NOMO-1 (cell line): ENCODE results near the gene CRYGN.

Experiments
- DNase-seq, 2 experiments: peaks; one replicate each; lab custom pipeline; 2025; ENCODE audit not compliant: unreplicated experiment in 2 of 2; lab: John Stamatoyannopoulos, UW

Gene CRYGN

GRCh38 chr7:151440799-151441445, 981 bp upstream of the CRYGN start:
- no peak for DNase-seq

- DNase-seq = no peak
Observed at GRCh38 chr7:151438864-151439601, 908 bp downstream of the CRYGN start.

- DNase-seq = no peak
Observed at GRCh38 chr7:151437866-151438516, 1.9 kb downstream of the CRYGN start.

GRCh38 chr7:151437159-151437553, 2.8 kb downstream of the CRYGN start:
- no peak for DNase-seq

- DNase-seq = no peak
Observed at GRCh38 chr7:151436446-151437158, 3.3 kb downstream of the CRYGN start.

GRCh38 chr7:151435971-151436370, 4.0 kb downstream of the CRYGN start:
- DNase-seq = no peak

GRCh38 chr7:151435103-151435916, 4.6 kb downstream of the CRYGN start:
- DNase-seq = no peak

- DNase-seq = no peak
Observed at GRCh38 chr7:151434549-151434948, 5.4 kb downstream of the CRYGN start.

- DNase-seq = no peak
Observed at GRCh38 chr7:151433721-151434400, 6.1 kb downstream of the CRYGN start.

- peak in 1 of 2 experiments; percentile 3 for DNase-seq
Observed at GRCh38 chr7:151432658-151433521, 7.1 kb downstream of the CRYGN start.

GRCh38 chr7:151431768-151432311, 8.1 kb downstream of the CRYGN start:
- no peak for DNase-seq

- no peak for DNase-seq
Observed at GRCh38 chr7:151431281-151431767, 8.6 kb downstream of the CRYGN start.

GRCh38 chr7:151430391-151431205, 9.3 kb downstream of the CRYGN start:
- no peak for DNase-seq

- DNase-seq = no peak
Observed at GRCh38 chr7:151429560-151430331, 10.2 kb downstream of the CRYGN start.

GRCh38 chr7:151429237-151429559, 10.7 kb downstream of the CRYGN start:
- no peak for DNase-seq

GRCh38 chr7:151428378-151429236, 11.3 kb downstream of the CRYGN start:
- DNase-seq = no peak
